K562 (cell line): ENCODE results near the gene DCDC2. TPM values are rescaled to one million over a fixed set of nuclear protein-coding genes. Genes with fewer than 3 reads are reported as not detected.

Source experiments
- ATAC-seq: fragments of 200-7000 bp; cut with Tn5 transposase; 3 replicates; pipeline ENCODE4 v1.9.1; 2020; ENCODE audit warnings: moderate library complexity
- BruUV-seq: library from RNA; stranded (reverse); fragments of 400-500 nt; replicated peaks from 2 replicates; lab custom pipeline; 2021; lab: Mats Ljungman, UMichigan
- CTCF ChIA-PET: fragments of 300-600 bp; formaldehyde crosslinking; extraction: SDS; loops from one replicate; lab custom pipeline; 2021; ENCODE audit warnings: low intra/inter-chr PET ratio; lab: Yijun Ruan, JAX
- POLR2A ChIA-PET: fragments of 300-600, 350-650 bp; sonication (Branson Sonifier 250); formaldehyde crosslinking; extraction: SDS; loops from one replicate; lab custom pipeline; 2021; ENCODE audit warnings: antibody characterized with exemption, inconsistent platforms; lab: Yijun Ruan, JAX
- DNase-seq, 4 experiments: peaks; one replicate each; pipeline versions ENCODE4 v3.0.0 to v3.0.0-alpha.2; 2011 to 2018; ENCODE audit warnings: low spot score in 3 of 4, mixed read lengths in 3 of 4; ENCODE audit errors: extremely low read depth in 1 of 4
- FAIRE-seq: peaks from 2 replicates; lab custom pipeline; 2011; peaks lifted over from hg19 to GRCh38; lab: Jason Lieb, UNC
- H2AFZ ChIP-seq: 2 replicates; pipeline ENCODE4 v1.6.0; 2011; ENCODE audit warnings: low read depth, low read length, control low read depth, inconsistent platforms
- H3K27ac ChIP-seq: fragments of 200-600 bp; 3 replicates; pipeline ENCODE4 v1.8.0; 2011; ENCODE audit warnings: low read depth, mild to moderate bottlenecking, control low read depth, inconsistent platforms, low read length, moderate library complexity, mixed read lengths; ENCODE audit errors: extremely low read depth
- H3K27me3 ChIP-seq, 2 experiments: fragments of 300-600 bp in 1 of 2; 2 replicates in 1 of 2; 3 replicates in 1 of 2; pipeline versions ENCODE4 v1.6.0 to v1.8.0; 2011; ENCODE audit warnings: inconsistent platforms in 2 of 2, low read length in 2 of 2, mild to moderate bottlenecking in 1 of 2, mixed read lengths in 1 of 2, moderate library complexity in 1 of 2; ENCODE audit not compliant: control insufficient read depth in 2 of 2, insufficient read depth in 2 of 2
- H3K36me3 ChIP-seq: fragments of 300-600 bp; 3 replicates; pipeline ENCODE4 v1.8.0; 2011; ENCODE audit warnings: mild to moderate bottlenecking, low read length, inconsistent platforms; ENCODE audit not compliant: control insufficient read depth, insufficient read depth
- H3K4me1 ChIP-seq, 2 experiments: fragments of 200-600 bp in 1 of 2; replicated peaks in 1 of 2; 2 replicates in 1 of 2; 3 replicates in 1 of 2; pipeline versions ENCODE4 v1.5.1 to v1.8.0; 2011; ENCODE audit warnings: inconsistent platforms in 2 of 2, low read length in 2 of 2, mild to moderate bottlenecking in 1 of 2, mixed read lengths in 1 of 2, moderate library complexity in 1 of 2; ENCODE audit not compliant: control insufficient read depth in 2 of 2, insufficient read depth in 2 of 2
- H3K4me2 ChIP-seq: 2 replicates; pipeline ENCODE4 v1.6.1; 2011; ENCODE audit warnings: low read length, control low read depth, inconsistent platforms, mixed read lengths; ENCODE audit not compliant: insufficient read depth
- H3K4me3 ChIP-seq: fragments of 200-600 bp; sonication (generic), shearing (Covaris generic); 2 replicates; pipeline ENCODE4 v1.5.1; 2016; ENCODE audit warnings: control low read depth, inconsistent platforms
- H3K79me2 ChIP-seq: fragments of 200-600 bp; 3 replicates; pipeline ENCODE4 v1.8.0; 2011; ENCODE audit warnings: low read length, inconsistent platforms; ENCODE audit not compliant: control insufficient read depth, insufficient read depth
- H3K9ac ChIP-seq, 2 experiments: 2 replicates each; pipeline versions ENCODE4 v1.6.0 to v1.6.1; 2011; ENCODE audit warnings: low read depth in 2 of 2, low read length in 2 of 2, control low read depth in 1 of 2, inconsistent platforms in 1 of 2, mild to moderate bottlenecking in 1 of 2, mixed read lengths in 1 of 2; ENCODE audit not compliant: insufficient read depth in 1 of 2
- H3K9me1 ChIP-seq: one replicate; pipeline ENCODE4 v1.6.0; 2011; ENCODE audit warnings: inconsistent platforms, mild to moderate bottlenecking, low read length, moderate library complexity; ENCODE audit not compliant: control insufficient read depth, insufficient read depth
- H3K9me3 ChIP-seq: replicated peaks from 2 replicates; pipeline ENCODE4 v1.5.1; 2011; ENCODE audit warnings: low read depth, low read length, inconsistent platforms; ENCODE audit not compliant: control insufficient read depth, insufficient read depth
- H4K20me1 ChIP-seq: replicated peaks from 2 replicates; pipeline ENCODE4 v1.6.1; 2011; ENCODE audit warnings: low read length, inconsistent platforms, mixed read lengths; ENCODE audit not compliant: control insufficient read depth, insufficient read depth
- CHD1 ChIP-seq: fragments of 200-600 bp; sonication (generic); IDR thresholded peaks from one replicate; pipeline ENCODE4 v1.6.1; 2012; ENCODE audit warnings: mild to moderate bottlenecking, moderate library complexity, low read length, inconsistent platforms
- HDAC1 ChIP-seq, 2 experiments: fragments of 450-650 bp; IDR thresholded peaks; 2 replicates each; pipeline ENCODE4 v1.6.1; 2016 to 2017; ENCODE audit warnings: inconsistent platforms in 1 of 2, mild to moderate bottlenecking in 1 of 2, moderate library complexity in 1 of 2
- KAT2B ChIP-seq: IDR thresholded peaks from one replicate; pipeline ENCODE4 v1.6.1; 2012; ENCODE audit warnings: low read depth, mild to moderate bottlenecking, control low read depth, inconsistent platforms, low read length, moderate library complexity
- NCOA2 ChIP-seq, 2 experiments: fragments of 450-650 bp; IDR thresholded peaks; 2 replicates each; pipeline ENCODE4 v1.6.1; 2018; ENCODE audit warnings: mild to moderate bottlenecking in 2 of 2, moderate library complexity in 1 of 2; ENCODE audit not compliant: partially characterized antibody in 2 of 2
- RFX5 ChIP-seq: IDR thresholded peaks from 2 replicates; pipeline ENCODE4 v1.6.1; 2011; ENCODE audit warnings: low read depth, mild to moderate bottlenecking, improper control_type of control experiment, low read length
- ZKSCAN8 ChIP-seq: fragments of 200-800 bp; sonication (Bioruptor generic); IDR thresholded peaks from 2 replicates; pipeline ENCODE4 v1.6.1; 2016; ENCODE audit warnings: missing genetic modification characterization, missing compliant biosample characterization
- WGBS: fragments of 100-300 bp; shearing (Covaris generic); methylation state at CpG from one replicate; pipeline ENCODE4 v1.1.6; 2016; ENCODE audit warnings: low coverage, mixed read lengths; ENCODE audit not compliant: insufficient coverage; ENCODE audit errors: missing lambda C conversion rate; 5-methylcytosine and 5-hydroxymethylcytosine counted together
- in situ Hi-C: fragments of 300-500 bp; cut with MboI; formaldehyde crosslinking; loops from 4 replicates; pipeline ENCODE4 v1.15.0; 2018; ENCODE audit warnings: inconsistent platforms, mixed read lengths
- intact Hi-C: fragments of 100-400 bp; cut with micrococcal nuclease; formaldehyde crosslinking; loops from 2 replicates; pipeline ENCODE4 v1.14.2; 2022
- polyA plus RNA-seq, 8 experiments: library from polyadenylated mRNA; depleted of rRNA in 4 of 8; stranded (reverse) in 5 of 8; unstranded in 3 of 8; fragments of >200 nt; fragmentation: Nextera tagmentation in 2 of 8; fragmentation: Illumina TruSeq in 1 of 8; extraction: Ambion mirVana in 2 of 8; extraction: Trizol in 1 of 8; gene quantifications; 2 replicates each; pipeline versions ENCODE4 v1.2.1 to v1.2.3, GENCODE V29; 2011 to 2014; ENCODE audit warnings: inconsistent platforms in 1 of 8, missing spikeins in 1 of 8
- total RNA-seq, 7 experiments: library from RNA; depleted of rRNA in 6 of 7; stranded (reverse); fragments of >200 nt in 6 of 7; fragmentation: Illumina TruSeq in 2 of 7; extraction: Trizol in 2 of 7; gene quantifications; 2 replicates each; pipeline versions ENCODE4 v1.2.1 to v1.2.3, GENCODE V29; 2011 to 2021; ENCODE audit warnings: low replicate concordance in 1 of 7
- TF ChIP-seq, protein P1 (sequence below): sonication (generic); formaldehyde crosslinking; IDR thresholded peaks from 2 replicates; pipeline ENCODE4 v1.8.0; 2023; ENCODE audit warnings: mild to moderate bottlenecking, missing genetic modification reagents
- TF ChIP-seq, protein P2 (sequence below), 2 experiments: IDR thresholded peaks; 2 replicates each; pipeline ENCODE4 v1.6.1; 2011; ENCODE audit warnings: borderline replicate concordance in 1 of 2, control low read depth in 1 of 2, low read depth in 1 of 2, low read length in 1 of 2, mild to moderate bottlenecking in 1 of 2, mixed read lengths in 1 of 2, moderate library complexity in 1 of 2; ENCODE audit not compliant: insufficient read depth in 1 of 2, insufficient read length in 1 of 2, poor library complexity in 1 of 2, severe bottlenecking in 1 of 2; ENCODE audit errors: extremely low read depth in 1 of 2

DCDC2 gene
- total and polyA plus RNA-seq, 9 of the 15 experiments (the other 6 are each of a cell fraction or from before 2014, with no cell fraction given): 0.04 TPM; not detected in 8

DNA sequence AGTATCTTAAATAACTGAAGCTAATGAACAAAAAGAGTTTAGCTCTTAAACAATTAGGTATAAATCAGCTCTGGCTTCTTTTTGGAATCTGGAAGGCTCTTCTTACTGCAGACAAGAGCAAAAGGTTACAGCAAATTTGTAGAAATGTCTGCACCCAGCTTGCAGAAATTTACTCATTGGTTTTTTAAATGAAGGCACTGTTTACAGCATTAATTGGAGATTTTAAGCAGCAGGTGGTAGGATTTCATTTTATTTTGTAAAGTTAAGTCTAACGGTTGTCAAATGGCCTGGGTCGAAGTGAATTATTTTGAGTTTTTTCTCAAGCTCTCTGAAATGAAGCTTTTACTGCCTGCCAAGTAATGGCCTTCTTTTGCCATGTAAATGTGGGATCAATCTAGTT is 129.7 kb downstream of the DCDC2 start:
- Histone ChIP-seq H2AFZ (no peak overlapping the region), H3K4me3 (no peak overlapping the region), H4K20me1 (no peaks in the 10 kb centered on the region), H3K27me3 (no peaks in the 10 kb centered on the region), H3K4me2 (no peak overlapping the region), H3K9ac (no peak overlapping the region), H3K4me1 (no peaks in the 10 kb centered on the region), H3K9me3 (no peaks in the 10 kb centered on the region)
- 0% methylated on average over 2 of the region's 2 CpGs for WGBS
- BruUV-seq: no TSS peak
- DNase-seq: no peak
- intact Hi-C loops (no loop called here), in situ Hi-C loops (no loop called here)
- POLR2A ChIA-PET: interaction anchor here (1.0 kb wide), 1 partner anchor 9 kb away, joined by 3 read pairs; no protein-coding TSS in a partner anchor
- TF ChIP-seq, protein P1, sequence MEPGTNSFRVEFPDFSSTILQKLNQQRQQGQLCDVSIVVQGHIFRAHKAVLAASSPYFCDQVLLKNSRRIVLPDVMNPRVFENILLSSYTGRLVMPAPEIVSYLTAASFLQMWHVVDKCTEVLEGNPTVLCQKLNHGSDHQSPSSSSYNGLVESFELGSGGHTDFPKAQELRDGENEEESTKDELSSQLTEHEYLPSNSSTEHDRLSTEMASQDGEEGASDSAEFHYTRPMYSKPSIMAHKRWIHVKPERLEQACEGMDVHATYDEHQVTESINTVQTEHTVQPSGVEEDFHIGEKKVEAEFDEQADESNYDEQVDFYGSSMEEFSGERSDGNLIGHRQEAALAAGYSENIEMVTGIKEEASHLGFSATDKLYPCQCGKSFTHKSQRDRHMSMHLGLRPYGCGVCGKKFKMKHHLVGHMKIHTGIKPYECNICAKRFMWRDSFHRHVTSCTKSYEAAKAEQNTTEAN (CRISPR knock-in tag): no peak
- no peak for TF ChIP-seq HDAC1 (IDR thresholded peaks at IDR 0.05)
- TF ChIP-seq KAT2B: no peak
- TF ChIP-seq, protein P2, sequence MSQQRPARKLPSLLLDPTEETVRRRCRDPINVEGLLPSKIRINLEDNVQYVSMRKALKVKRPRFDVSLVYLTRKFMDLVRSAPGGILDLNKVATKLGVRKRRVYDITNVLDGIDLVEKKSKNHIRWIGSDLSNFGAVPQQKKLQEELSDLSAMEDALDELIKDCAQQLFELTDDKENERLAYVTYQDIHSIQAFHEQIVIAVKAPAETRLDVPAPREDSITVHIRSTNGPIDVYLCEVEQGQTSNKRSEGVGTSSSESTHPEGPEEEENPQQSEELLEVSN (IDR thresholded peaks at IDR 0.05; ENCODE audit: borderline replicate concordance in 1 of 2, extremely low read depth in 1 of 2, insufficient read depth in 1 of 2, insufficient read length in 1 of 2, low read depth in 1 of 2, low read length in 1 of 2, poor library complexity in 1 of 2, severe bottlenecking in 1 of 2): no peak
- TF ChIP-seq ZKSCAN8 (CRISPR knock-in tag): no peak
- no peak for TF ChIP-seq RFX5
- no peak for TF ChIP-seq NCOA2 (IDR thresholded peaks at IDR 0.05; ENCODE audit: partially characterized antibody in 2 of 2)
- TF ChIP-seq CHD1: no peak
- TF ChIP-seq, all 486 proteins: peak for 0
- Histone ChIP-seq H3K27ac (no peak overlapping the region), H3K9me1 (no peaks in the 10 kb centered on the region), H3K79me2 (no peaks in the 10 kb centered on the region), H3K36me3 (no peaks in the 10 kb centered on the region)
- CTCF ChIA-PET: no interaction called here
- FAIRE-seq (no peak), ATAC-seq (no peak)
